ENCODE results near the gene SNTA1. TPM values are rescaled to one million over a fixed set of nuclear protein-coding genes. Genes with fewer than 3 reads are reported as not detected.
"Not testable (repeated sequence)": the region's sequence is repeated elsewhere in the genome, so short reads cannot be mapped to it uniquely, and the experiment has no call there.

SNTA1 gene
- total RNA-seq: 28.9 and 33.8 TPM in 2 replicates
- long read RNA-seq, partial matches to known transcripts: 6 of 6 reads
- long read RNA-seq, other reads (novel, unspliced or antisense): 0 of 6 reads

DNA sequence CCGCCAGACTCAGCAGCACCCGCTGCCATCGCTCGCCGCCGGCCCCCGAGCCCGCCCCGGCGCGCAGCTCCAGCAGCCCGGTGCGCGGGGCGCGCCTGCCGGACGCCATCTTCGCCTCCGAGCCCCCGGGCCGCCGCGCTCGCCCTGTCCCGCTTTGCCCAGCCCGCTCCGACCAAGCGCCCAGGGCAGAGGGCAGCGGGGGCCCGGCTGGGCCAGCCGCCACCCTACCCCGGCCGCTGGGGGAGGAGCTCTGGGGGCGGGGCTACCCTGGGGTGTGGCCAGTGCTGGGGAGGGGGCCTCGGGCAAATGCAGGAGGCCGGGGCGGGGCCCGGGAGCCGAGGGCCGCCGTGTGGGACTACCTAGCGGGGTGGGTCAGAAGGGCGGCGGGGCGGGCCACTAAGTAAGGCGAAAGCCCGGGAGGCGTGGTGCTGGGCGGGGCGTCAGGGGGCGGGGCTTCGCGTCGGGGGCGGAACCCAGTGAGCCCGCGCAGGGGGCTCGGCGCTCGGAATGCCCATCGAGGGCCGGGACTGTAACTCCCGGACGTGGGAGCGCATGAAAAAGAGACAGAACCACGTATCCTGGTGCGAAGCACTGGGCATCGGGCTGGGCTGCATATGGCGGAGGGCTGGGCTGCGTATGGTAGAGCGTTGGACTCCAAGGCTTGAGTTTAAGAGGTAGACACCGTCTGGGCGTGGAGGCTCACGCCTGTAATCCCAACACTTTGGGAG is at the start of gene SNTA1:
TSS of gene SNTA1 (minus strand) at position 252 of the 728 bp plus-strand sequence. CDS start at position 109, 143 bp downstream.
- TF ChIP-seq, protein P1, sequence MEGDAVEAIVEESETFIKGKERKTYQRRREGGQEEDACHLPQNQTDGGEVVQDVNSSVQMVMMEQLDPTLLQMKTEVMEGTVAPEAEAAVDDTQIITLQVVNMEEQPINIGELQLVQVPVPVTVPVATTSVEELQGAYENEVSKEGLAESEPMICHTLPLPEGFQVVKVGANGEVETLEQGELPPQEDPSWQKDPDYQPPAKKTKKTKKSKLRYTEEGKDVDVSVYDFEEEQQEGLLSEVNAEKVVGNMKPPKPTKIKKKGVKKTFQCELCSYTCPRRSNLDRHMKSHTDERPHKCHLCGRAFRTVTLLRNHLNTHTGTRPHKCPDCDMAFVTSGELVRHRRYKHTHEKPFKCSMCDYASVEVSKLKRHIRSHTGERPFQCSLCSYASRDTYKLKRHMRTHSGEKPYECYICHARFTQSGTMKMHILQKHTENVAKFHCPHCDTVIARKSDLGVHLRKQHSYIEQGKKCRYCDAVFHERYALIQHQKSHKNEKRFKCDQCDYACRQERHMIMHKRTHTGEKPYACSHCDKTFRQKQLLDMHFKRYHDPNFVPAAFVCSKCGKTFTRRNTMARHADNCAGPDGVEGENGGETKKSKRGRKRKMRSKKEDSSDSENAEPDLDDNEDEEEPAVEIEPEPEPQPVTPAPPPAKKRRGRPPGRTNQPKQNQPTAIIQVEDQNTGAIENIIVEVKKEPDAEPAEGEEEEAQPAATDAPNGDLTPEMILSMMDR (IDR thresholded peaks at IDR 0.05): no peak
- no peaks in the 10 kb centered on the region for H3K9me3 Mint-ChIP-seq (ENCODE audit: unreplicated experiment)
- peak within 1 kb of the TSS; percentile 87 for H3K4me3 Mint-ChIP-seq (ENCODE audit: unreplicated experiment)
- no peaks in the 10 kb centered on the region for H3K36me3 Mint-ChIP-seq (ENCODE audit: unreplicated experiment)
- peak within 1 kb of the TSS; percentile 78 for H3K27ac Mint-ChIP-seq (ENCODE audit: unreplicated experiment)
- DNase-seq (ENCODE audit: extremely low spot score, unreplicated experiment): peak; percentile 94
- H3K4me1 Mint-ChIP-seq (ENCODE audit: unreplicated experiment): peaks cover 22% of the 10 kb centered on the region
- no peaks in the 10 kb centered on the region for H3K27me3 Mint-ChIP-seq (ENCODE audit: unreplicated experiment)

DNA sequence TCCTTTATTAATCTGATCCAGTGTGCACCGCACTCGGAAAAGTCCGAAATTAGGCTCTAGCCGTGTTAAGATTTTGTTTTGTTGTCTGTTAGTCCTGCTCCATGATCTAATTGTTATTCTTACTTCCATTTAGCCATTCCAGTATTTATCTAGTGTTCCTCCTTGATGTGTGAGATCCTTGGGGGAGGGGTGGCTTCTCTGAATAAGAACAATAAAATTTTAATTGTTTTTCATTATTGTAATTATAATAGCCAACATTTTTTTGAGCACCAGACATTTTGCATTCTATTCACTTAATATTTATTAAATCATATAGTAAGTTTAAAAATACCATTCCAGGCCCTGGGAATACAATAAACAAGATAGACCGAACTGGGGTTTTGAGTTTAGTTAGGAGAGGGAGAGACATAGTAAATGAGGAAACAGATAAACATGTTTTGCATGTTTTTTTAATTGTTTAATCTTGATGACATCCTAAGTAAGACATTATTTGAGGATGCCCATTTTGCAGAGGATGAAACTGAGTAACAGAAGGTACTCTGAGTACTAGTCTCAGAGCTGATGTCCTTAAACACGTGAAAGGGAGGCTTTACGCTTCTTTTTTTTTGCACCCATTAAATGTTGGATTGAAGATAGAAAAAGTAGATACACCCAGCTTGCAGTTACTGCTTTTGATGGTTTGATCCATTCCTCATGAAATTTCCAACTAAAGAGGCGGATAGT is 47.5 kb upstream of the SNTA1 start:
- TF ChIP-seq, protein P1 (IDR thresholded peaks at IDR 0.05): no peak
- DNase-seq (ENCODE audit: extremely low spot score, unreplicated experiment): no peak
- H3K4me1 Mint-ChIP-seq (ENCODE audit: unreplicated experiment): peaks cover 11% of the 10 kb centered on the region
- H3K4me3 Mint-ChIP-seq (ENCODE audit: unreplicated experiment): peak overlapping the region; percentile 81
- H3K27me3 Mint-ChIP-seq (ENCODE audit: unreplicated experiment): no peaks in the 10 kb centered on the region
- H3K9me3 Mint-ChIP-seq (ENCODE audit: unreplicated experiment): no peaks in the 10 kb centered on the region
- no peaks in the 10 kb centered on the region for H3K36me3 Mint-ChIP-seq (ENCODE audit: unreplicated experiment)
- H3K27ac Mint-ChIP-seq (ENCODE audit: unreplicated experiment): peak overlapping the region; percentile 75

DNA sequence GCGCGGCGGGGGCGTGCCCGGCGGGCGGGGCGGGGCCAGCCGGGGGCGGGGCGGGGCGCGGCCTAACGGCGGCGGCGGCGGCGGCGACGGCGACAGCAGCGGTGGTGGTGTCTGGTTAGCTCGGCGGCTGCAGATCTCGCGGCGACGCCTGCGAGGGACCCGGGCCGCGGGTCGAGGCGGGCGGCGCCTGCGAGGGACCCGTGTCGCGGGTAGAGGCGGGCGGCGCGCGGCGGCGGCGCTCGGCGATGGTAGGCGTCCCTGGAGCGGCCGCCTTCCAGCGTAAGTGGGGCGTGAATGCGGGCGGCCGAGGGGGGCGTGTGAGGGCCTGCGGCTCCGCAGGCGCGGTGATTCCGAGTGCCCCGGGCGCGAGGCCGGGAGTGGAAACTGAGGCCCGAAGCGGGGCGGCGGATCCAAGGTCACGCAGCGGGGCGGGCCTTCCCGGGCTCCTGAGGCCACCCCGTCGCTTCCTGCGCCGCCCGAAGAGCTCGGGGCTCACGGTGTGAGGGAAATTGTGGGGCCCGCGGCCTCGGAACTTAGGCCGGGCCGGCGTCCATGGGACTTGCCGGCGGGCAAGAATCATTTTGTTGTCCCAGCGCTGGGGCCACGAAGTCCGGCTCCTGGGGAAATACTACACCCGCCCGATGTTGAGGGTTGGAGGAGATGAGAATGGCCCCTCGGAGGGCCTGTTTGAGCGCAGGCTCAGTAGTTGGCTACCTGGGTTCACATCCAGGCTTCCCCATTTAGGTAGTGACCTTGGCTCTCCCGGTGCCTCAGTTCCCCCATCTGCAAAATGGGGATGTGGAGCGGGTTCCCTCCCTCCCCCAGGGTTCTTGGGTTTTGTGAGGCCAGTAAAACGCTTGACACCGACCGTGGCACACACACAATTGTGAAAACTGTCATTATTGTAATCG is 46.7 kb upstream of the SNTA1 start, which contains the start of gene CBFA2T2:
TSS of gene CBFA2T2 (plus strand) at position 74 of the 911 bp plus-strand sequence. CDS start at position 246, 172 bp downstream.
- no peaks in the 10 kb centered on the region for H3K9me3 Mint-ChIP-seq (ENCODE audit: unreplicated experiment)
- peak within 1 kb of the TSS; percentile 81 for H3K4me3 Mint-ChIP-seq (ENCODE audit: unreplicated experiment)
- H3K27me3 Mint-ChIP-seq (ENCODE audit: unreplicated experiment): no peaks in the 10 kb centered on the region
- no peaks in the 10 kb centered on the region for H3K36me3 Mint-ChIP-seq (ENCODE audit: unreplicated experiment)
- H3K27ac Mint-ChIP-seq (ENCODE audit: unreplicated experiment): peak within 1 kb of the TSS; percentile 89
- DNase-seq (ENCODE audit: extremely low spot score, unreplicated experiment): no peak
- peaks cover 11% of the 10 kb centered on the region for H3K4me1 Mint-ChIP-seq (ENCODE audit: unreplicated experiment)
- TF ChIP-seq, protein P1 (IDR thresholded peaks at IDR 0.05): no peak

DNA sequence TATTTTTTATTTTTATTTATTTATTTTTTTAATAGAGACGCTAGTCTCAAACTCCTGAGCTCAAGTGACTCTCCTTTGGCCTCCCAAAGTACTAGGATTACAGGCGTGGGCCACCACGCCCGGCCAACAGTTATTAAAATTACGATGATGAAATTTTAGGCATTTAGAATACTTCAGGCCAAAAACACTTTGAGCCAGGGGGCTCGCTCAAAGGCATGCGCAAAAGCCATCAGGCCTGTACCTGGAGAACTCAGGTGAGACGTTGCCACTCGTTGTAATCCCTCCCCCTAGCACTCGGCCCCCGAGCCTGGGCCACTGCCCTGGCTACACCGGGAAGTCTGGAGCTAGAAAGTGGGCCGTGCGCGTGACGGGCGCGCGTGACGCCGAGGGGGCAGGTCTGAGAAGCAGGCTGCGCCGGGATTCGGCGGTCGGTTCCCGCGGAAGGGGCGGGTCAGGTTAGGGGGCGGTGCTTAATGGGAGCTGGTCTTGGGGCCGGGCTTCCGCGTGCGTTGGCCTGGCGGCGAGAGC is 46.0 kb upstream of the SNTA1 start:
- H3K27ac Mint-ChIP-seq (ENCODE audit: unreplicated experiment): peak overlapping the region; percentile 89
- H3K4me3 Mint-ChIP-seq (ENCODE audit: unreplicated experiment): peak overlapping the region; percentile 77
- H3K9me3 Mint-ChIP-seq (ENCODE audit: unreplicated experiment): no peaks in the 10 kb centered on the region
- peak; percentile 100 for DNase-seq (ENCODE audit: extremely low spot score, unreplicated experiment)
- H3K4me1 Mint-ChIP-seq (ENCODE audit: unreplicated experiment): peaks cover 11% of the 10 kb centered on the region
- no peaks in the 10 kb centered on the region for H3K36me3 Mint-ChIP-seq (ENCODE audit: unreplicated experiment)
- H3K27me3 Mint-ChIP-seq (ENCODE audit: unreplicated experiment): no peaks in the 10 kb centered on the region
- TF ChIP-seq, protein P1 (IDR thresholded peaks at IDR 0.05): no peak

DNA sequence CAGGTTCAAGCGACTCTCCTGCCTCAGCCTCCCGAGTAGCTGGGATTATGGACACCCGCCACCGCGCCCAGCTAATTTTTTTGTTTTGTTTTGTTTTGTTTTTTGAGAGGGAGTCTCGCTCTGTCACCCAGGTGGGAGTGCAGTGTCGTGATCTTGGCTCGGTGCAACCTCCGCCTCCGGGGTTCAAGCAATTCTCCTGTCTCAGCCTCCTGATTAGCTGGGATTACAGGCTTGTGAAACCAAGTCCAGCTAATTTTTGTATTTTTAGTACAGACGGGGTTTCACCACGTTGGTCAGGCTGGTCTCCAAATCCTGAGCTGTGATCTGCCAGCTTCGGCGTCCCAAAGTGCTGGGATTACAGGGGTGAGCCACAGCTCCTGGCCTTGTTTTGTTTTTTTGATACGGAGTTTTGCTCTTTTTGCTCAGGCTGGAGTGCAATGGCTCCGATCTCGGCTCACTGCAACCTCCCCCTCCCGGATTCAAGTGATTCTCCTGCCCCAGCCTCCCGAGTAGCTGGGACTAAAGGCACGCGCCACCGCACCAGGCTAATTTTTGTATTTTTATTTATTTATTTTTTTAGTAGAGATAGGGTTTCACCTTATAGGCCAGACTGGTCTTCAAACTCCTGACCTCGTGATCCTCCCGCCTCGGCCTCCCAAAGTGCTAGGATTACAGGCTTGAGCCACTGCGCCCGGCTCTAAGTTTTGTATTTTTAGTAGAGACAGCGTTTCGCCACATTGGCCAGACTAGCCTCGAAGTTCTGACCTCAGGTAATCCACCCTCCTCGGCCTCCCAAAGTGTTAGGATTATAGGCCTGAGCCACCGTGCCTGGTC is 45.3 kb upstream of the SNTA1 start:
- Mint-ChIP-seq H3K4me3 (ENCODE audit: unreplicated experiment) (peak overlapping the region; percentile 45), H3K4me1 (ENCODE audit: unreplicated experiment) (peaks cover 11% of the 10 kb centered on the region), H3K27ac (ENCODE audit: unreplicated experiment) (peak overlapping the region; percentile 67)
- not testable (repeated sequence) for H3K27me3 Mint-ChIP-seq (ENCODE audit: unreplicated experiment); H3K36me3 Mint-ChIP-seq (ENCODE audit: unreplicated experiment); DNase-seq (ENCODE audit: extremely low spot score, unreplicated experiment); H3K9me3 Mint-ChIP-seq (ENCODE audit: unreplicated experiment)
